HepG2 (cell line): ENCODE measurements around the gene PARN. TPM values are rescaled to one million over a fixed set of nuclear protein-coding genes. Genes with fewer than 3 reads are reported as not detected.

Source experiments
- HOXA9 ChIP-seq: sonication (generic); formaldehyde crosslinking; IDR thresholded peaks from 2 replicates; pipeline ENCODE4 v1.8.1; 2022; ENCODE audit warnings: missing genetic modification reagents, mild to moderate bottlenecking, moderate library complexity, borderline replicate concordance
- KDM6A ChIP-seq: IDR thresholded peaks from 2 replicates; pipeline ENCODE4 v1.6.1; 2016; ENCODE audit warnings: low read depth
- PAF1 ChIP-seq: IDR thresholded peaks from 2 replicates; pipeline ENCODE4 v1.6.1; 2016; ENCODE audit warnings: missing genetic modification reagents, missing compliant biosample characterization
- RARA ChIP-seq: IDR thresholded peaks from 2 replicates; pipeline ENCODE4 v1.6.1; 2016; ENCODE audit warnings: missing genetic modification reagents, missing compliant biosample characterization
- RBAK ChIP-seq: sonication (generic); formaldehyde crosslinking; IDR thresholded peaks from 2 replicates; pipeline ENCODE4 v1.5.1; 2020; ENCODE audit warnings: mild to moderate bottlenecking, missing genetic modification reagents
- SOX13 ChIP-seq, 3 experiments: fragments of 450-650 bp in 1 of 3; sonication (generic) in 1 of 3; formaldehyde crosslinking in 1 of 3; IDR thresholded peaks in 2 of 3; conservative IDR thresholded peaks in 1 of 3; 2 replicates each; pipeline versions ENCODE4 v1.5.0 to v1.6.1; 2016 to 2020; ENCODE audit warnings: antibody characterized with exemption in 1 of 3, mild to moderate bottlenecking in 1 of 3, missing compliant biosample characterization in 1 of 3, missing genetic modification reagents in 1 of 3, moderate library complexity in 1 of 3
- TOPORS ChIP-seq: sonication (generic); formaldehyde crosslinking; IDR thresholded peaks from 2 replicates; pipeline ENCODE4 v1.8.0; 2023; ENCODE audit warnings: mild to moderate bottlenecking, missing genetic modification reagents
- ZFY ChIP-seq: sonication (generic); formaldehyde crosslinking; IDR thresholded peaks from 2 replicates; pipeline ENCODE4 v1.4.0; 2020; ENCODE audit warnings: missing genetic modification reagents
- ZIK1 ChIP-seq: sonication (generic); formaldehyde crosslinking; IDR thresholded peaks from 2 replicates; pipeline ENCODE4 v1.5.0; 2020; ENCODE audit warnings: mild to moderate bottlenecking, low read depth, missing genetic modification reagents, borderline replicate concordance
- ZNF251 ChIP-seq: sonication (generic); formaldehyde crosslinking; IDR thresholded peaks from 2 replicates; pipeline ENCODE4 v1.9.0; 2021; ENCODE audit warnings: mild to moderate bottlenecking, missing genetic modification reagents
- ZNF720 ChIP-seq: sonication (generic); formaldehyde crosslinking; IDR thresholded peaks from 2 replicates; pipeline ENCODE4 v1.4.0; 2020; ENCODE audit warnings: missing genetic modification reagents
- ZNF772 ChIP-seq: sonication (generic); formaldehyde crosslinking; IDR thresholded peaks from 2 replicates; pipeline ENCODE4 v1.5.0; 2020; ENCODE audit warnings: mild to moderate bottlenecking, missing genetic modification reagents
- polyA plus RNA-seq, 8 experiments: library from polyadenylated mRNA; depleted of rRNA in 3 of 8; stranded (reverse) in 7 of 8; unstranded in 1 of 8; fragments of >200 nt; fragmentation: Illumina TruSeq in 4 of 8; extraction: Trizol in 4 of 8; gene quantifications; 2 replicates each; pipeline versions ENCODE4 v1.2.1 to v1.2.3, GENCODE V29; 2011 to 2016; ENCODE audit warnings: low read depth in 4 of 8, missing spikeins in 1 of 8, mixed read lengths in 1 of 8; ENCODE audit not compliant: insufficient read depth in 1 of 8
- total RNA-seq, 5 experiments: library from RNA; depleted of rRNA; stranded (reverse); fragments of >200 nt; fragmentation: Illumina TruSeq; extraction: Trizol; gene quantifications; 2 replicates each; pipeline ENCODE4 v1.2.3, GENCODE V29; 2016; ENCODE audit warnings: low read depth in 1 of 5
- TF ChIP-seq, protein P1 (sequence below): sonication (generic); formaldehyde crosslinking; IDR thresholded peaks from 2 replicates; pipeline ENCODE4 v1.5.0; 2020; ENCODE audit warnings: missing genetic modification reagents
- TF ChIP-seq, protein P2 (sequence below): sonication (generic); formaldehyde crosslinking; IDR thresholded peaks from 2 replicates; pipeline ENCODE4 v1.4.0; 2020; ENCODE audit warnings: missing genetic modification reagents, borderline replicate concordance
- TF ChIP-seq, protein P3 (sequence below), 2 experiments: fragments of 450-650 bp in 1 of 2; sonication (generic) in 1 of 2; formaldehyde crosslinking in 1 of 2; IDR thresholded peaks; 2 replicates each; pipeline versions ENCODE4 v1.6.1 to v1.8.0; 2016 to 2022; ENCODE audit warnings: antibody characterized with exemption in 1 of 2, mild to moderate bottlenecking in 1 of 2, missing genetic modification reagents in 1 of 2

The PARN gene
- total and polyA plus RNA-seq, 2 of the 13 experiments (the other 11 are each of a cell fraction or from before 2014, with no cell fraction given) = 13.3 to 47.6 TPM

DNA sequence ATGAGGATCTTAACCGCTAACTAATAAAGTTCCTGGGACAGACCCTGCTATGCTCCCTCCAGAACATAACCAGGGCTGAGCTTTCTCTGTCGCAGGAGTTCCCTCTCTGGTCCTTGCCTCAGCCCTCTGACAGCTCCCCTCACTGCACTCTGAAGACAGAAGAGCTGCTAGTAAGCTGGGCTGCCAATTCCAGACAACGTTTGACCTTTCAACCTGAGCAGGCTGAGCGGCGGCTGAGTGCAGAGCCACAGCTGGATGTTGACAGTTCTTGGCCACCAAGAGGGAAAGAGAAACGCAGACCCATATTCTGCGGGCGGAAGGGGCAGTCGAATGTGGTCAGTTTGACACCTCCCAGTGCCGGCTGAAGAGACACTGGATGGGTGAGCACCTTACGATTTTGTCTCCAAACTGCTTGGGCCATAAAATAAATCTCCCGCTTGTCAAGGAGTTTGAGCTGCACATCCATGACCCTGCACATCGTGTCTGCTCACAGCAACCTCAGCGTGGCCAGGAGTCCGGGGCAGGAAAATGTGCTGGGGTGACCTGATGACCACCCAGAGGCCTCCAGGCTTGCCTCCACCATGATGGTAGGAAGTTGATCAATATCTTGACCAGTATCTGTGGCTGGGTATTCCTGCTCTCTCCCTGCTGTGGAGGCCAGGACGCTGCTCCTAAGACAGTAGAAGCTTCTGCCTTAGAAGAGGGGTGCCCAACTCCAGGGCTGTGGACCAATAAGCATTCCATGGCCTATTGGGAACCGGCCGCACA lies 209.2 kb downstream of the PARN start (continued):
- TF ChIP-seq, protein P1, sequence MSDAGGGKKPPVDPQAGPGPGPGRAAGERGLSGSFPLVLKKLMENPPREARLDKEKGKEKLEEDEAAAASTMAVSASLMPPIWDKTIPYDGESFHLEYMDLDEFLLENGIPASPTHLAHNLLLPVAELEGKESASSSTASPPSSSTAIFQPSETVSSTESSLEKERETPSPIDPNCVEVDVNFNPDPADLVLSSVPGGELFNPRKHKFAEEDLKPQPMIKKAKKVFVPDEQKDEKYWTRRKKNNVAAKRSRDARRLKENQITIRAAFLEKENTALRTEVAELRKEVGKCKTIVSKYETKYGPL (CRISPR knock-in tag) = no peak
- no peak for TF ChIP-seq ZNF720 (CRISPR knock-in tag)
- no peak for TF ChIP-seq SOX13 (IDR thresholded peaks at IDR 0.05)
- 0 out of 4 replicates have a peak, but pooled peaks of 1 of the 2 experiments have one; percentile 19 for TF ChIP-seq SOX13 (CRISPR knock-in tag; conservative IDR thresholded peaks at IDR 0.05 in 1 of 2, IDR thresholded peaks at IDR 0.05 in 1 of 2)
- no peak for TF ChIP-seq TOPORS
- TF ChIP-seq ZFY (CRISPR knock-in tag) = no peak
- no peak for TF ChIP-seq KDM6A
- TF ChIP-seq RBAK (CRISPR knock-in tag) = no peak; the same call in 1 of the 2 replicates
- TF ChIP-seq PAF1 (CRISPR knock-in tag) = no peak
- no peak for TF ChIP-seq ZNF251
- no peak for TF ChIP-seq ZIK1 (CRISPR knock-in tag)
- no peak for TF ChIP-seq ZNF772 (CRISPR knock-in tag)
- peak; percentile 76 for TF ChIP-seq RARA (CRISPR knock-in tag)
- TF ChIP-seq, protein P2, sequence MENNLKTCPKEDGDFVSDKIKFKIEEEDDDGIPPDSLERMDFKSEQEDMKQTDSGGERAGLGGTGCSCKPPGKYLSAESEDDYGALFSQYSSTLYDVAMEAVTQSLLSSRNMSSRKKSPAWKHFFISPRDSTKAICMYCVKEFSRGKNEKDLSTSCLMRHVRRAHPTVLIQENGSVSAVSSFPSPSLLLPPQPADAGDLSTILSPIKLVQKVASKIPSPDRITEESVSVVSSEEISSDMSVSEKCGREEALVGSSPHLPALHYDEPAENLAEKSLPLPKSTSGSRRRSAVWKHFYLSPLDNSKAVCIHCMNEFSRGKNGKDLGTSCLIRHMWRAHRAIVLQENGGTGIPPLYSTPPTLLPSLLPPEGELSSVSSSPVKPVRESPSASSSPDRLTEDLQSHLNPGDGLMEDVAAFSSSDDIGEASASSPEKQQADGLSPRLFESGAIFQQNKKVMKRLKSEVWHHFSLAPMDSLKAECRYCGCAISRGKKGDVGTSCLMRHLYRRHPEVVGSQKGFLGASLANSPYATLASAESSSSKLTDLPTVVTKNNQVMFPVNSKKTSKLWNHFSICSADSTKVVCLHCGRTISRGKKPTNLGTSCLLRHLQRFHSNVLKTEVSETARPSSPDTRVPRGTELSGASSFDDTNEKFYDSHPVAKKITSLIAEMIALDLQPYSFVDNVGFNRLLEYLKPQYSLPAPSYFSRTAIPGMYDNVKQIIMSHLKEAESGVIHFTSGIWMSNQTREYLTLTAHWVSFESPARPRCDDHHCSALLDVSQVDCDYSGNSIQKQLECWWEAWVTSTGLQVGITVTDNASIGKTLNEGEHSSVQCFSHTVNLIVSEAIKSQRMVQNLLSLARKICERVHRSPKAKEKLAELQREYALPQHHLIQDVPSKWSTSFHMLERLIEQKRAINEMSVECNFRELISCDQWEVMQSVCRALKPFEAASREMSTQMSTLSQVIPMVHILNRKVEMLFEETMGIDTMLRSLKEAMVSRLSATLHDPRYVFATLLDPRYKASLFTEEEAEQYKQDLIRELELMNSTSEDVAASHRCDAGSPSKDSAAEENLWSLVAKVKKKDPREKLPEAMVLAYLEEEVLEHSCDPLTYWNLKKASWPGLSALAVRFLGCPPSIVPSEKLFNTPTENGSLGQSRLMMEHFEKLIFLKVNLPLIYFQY (CRISPR knock-in tag) = no peak
- TF ChIP-seq, protein P3, sequence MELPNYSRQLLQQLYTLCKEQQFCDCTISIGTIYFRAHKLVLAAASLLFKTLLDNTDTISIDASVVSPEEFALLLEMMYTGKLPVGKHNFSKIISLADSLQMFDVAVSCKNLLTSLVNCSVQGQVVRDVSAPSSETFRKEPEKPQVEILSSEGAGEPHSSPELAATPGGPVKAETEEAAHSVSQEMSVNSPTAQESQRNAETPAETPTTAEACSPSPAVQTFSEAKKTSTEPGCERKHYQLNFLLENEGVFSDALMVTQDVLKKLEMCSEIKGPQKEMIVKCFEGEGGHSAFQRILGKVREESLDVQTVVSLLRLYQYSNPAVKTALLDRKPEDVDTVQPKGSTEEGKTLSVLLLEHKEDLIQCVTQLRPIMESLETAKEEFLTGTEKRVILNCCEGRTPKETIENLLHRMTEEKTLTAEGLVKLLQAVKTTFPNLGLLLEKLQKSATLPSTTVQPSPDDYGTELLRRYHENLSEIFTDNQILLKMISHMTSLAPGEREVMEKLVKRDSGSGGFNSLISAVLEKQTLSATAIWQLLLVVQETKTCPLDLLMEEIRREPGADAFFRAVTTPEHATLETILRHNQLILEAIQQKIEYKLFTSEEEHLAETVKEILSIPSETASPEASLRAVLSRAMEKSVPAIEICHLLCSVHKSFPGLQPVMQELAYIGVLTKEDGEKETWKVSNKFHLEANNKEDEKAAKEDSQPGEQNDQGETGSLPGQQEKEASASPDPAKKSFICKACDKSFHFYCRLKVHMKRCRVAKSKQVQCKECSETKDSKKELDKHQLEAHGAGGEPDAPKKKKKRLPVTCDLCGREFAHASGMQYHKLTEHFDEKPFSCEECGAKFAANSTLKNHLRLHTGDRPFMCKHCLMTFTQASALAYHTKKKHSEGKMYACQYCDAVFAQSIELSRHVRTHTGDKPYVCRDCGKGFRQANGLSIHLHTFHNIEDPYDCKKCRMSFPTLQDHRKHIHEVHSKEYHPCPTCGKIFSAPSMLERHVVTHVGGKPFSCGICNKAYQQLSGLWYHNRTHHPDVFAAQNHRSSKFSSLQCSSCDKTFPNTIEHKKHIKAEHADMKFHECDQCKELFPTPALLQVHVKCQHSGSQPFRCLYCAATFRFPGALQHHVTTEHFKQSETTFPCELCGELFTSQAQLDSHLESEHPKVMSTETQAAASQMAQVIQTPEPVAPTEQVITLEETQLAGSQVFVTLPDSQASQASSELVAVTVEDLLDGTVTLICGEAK (IDR thresholded peaks at IDR 0.05) = no peak
- TF ChIP-seq, protein P3 (CRISPR knock-in tag; IDR thresholded peaks at IDR 0.05) = no peak
- TF ChIP-seq HOXA9 = no peak
